SK-N-SH treated with all-trans-retinoic acid at 6 μM for 48 hours (cell line): Measurements from ENCODE around the gene UNC80.

Experiments
- ATAC-seq: fragments of 200-7000 bp; cut with Tn5 transposase; 3 replicates; pipeline ENCODE4 v1.9.1; 2020; ENCODE audit warnings: mild to moderate bottlenecking, moderate library complexity
- ARNTL ChIP-seq: fragments of 450-650 bp; formaldehyde crosslinking; IDR thresholded peaks from 2 replicates; pipeline ENCODE4 v1.5.0; 2020; ENCODE audit warnings: low read depth, mild to moderate bottlenecking, moderate library complexity, borderline replicate concordance
- BACH2 ChIP-seq: fragments of 250-450 bp; sonication (Bioruptor Pico); IDR thresholded peaks from 2 replicates; pipeline ENCODE4 v1.9.0; 2021; ENCODE audit warnings: mild to moderate bottlenecking, borderline replicate concordance
- CREB5 ChIP-seq: fragments of 250-450 bp; sonication (Bioruptor Pico); IDR thresholded peaks from 2 replicates; pipeline ENCODE4 v1.5.1; 2020; ENCODE audit warnings: low read depth, mild to moderate bottlenecking, moderate library complexity
- CSDC2 ChIP-seq: fragments of 250-450 bp; sonication (Bioruptor Pico); IDR thresholded peaks from 2 replicates; pipeline ENCODE4 v1.5.0; 2020; ENCODE audit warnings: mild to moderate bottlenecking, moderate library complexity
- CSRNP3 ChIP-seq: fragments of 250-450 bp; sonication (Bioruptor Pico); IDR thresholded peaks from 2 replicates; pipeline ENCODE4 v1.5.1; 2021; ENCODE audit warnings: mild to moderate bottlenecking, moderate library complexity
- ESRRG ChIP-seq: fragments of 250-450 bp; sonication (Bioruptor Pico); IDR thresholded peaks from 2 replicates; pipeline ENCODE4 v1.6.1; 2021; ENCODE audit warnings: mild to moderate bottlenecking
- GLIS3 ChIP-seq: fragments of 250-450 bp; sonication (Bioruptor Pico); IDR thresholded peaks from 2 replicates; pipeline ENCODE4 v1.5.0; 2020; ENCODE audit warnings: mild to moderate bottlenecking, moderate library complexity
- ISL1 ChIP-seq: fragments of 250-450 bp; sonication (Bioruptor Pico); IDR thresholded peaks from 2 replicates; pipeline ENCODE4 v2.1.2; 2022; ENCODE audit warnings: mild to moderate bottlenecking, moderate library complexity
- OSR1 ChIP-seq: fragments of 250-450 bp; sonication (Bioruptor Pico); IDR thresholded peaks from 2 replicates; pipeline ENCODE4 v1.8.0; 2022; ENCODE audit warnings: moderate library complexity, mild to moderate bottlenecking, inconsistent platforms
- PPARA ChIP-seq: fragments of 250-450 bp; sonication (Bioruptor Pico); IDR thresholded peaks from 2 replicates; pipeline ENCODE4 v1.5.0; 2020; ENCODE audit warnings: mild to moderate bottlenecking, borderline replicate concordance
- RARB ChIP-seq: fragments of 250-450 bp; sonication (Bioruptor Pico); IDR thresholded peaks from 2 replicates; pipeline ENCODE4 v1.8.0; 2021; ENCODE audit warnings: mild to moderate bottlenecking, moderate library complexity
- SNAI2 ChIP-seq: fragments of 250-450 bp; sonication (Bioruptor Pico); IDR thresholded peaks from 2 replicates; pipeline ENCODE4 v1.5.0; 2020; ENCODE audit warnings: mild to moderate bottlenecking, moderate library complexity
- TCF4 ChIP-seq: fragments of 250-450 bp; sonication (Bioruptor Pico); IDR thresholded peaks from 2 replicates; pipeline ENCODE4 v1.8.0; 2021; ENCODE audit warnings: mild to moderate bottlenecking, moderate library complexity, borderline replicate concordance
- TSHZ2 ChIP-seq: fragments of 250-450 bp; sonication (Bioruptor Pico); IDR thresholded peaks from 2 replicates; pipeline ENCODE4 v1.5.0; 2020; ENCODE audit warnings: mild to moderate bottlenecking, moderate library complexity
- ZC3H10 ChIP-seq: fragments of 250-450 bp; sonication (Bioruptor Pico); IDR thresholded peaks from 2 replicates; pipeline ENCODE4 v1.5.1; 2021; ENCODE audit warnings: mild to moderate bottlenecking, moderate library complexity
- ZFP3 ChIP-seq: fragments of 250-450 bp; sonication (Bioruptor Pico); IDR thresholded peaks from 2 replicates; pipeline ENCODE4 v1.5.0; 2020; ENCODE audit warnings: mild to moderate bottlenecking, moderate library complexity
- ZNF565 ChIP-seq: fragments of 450-650 bp; formaldehyde crosslinking; conservative IDR thresholded peaks from 2 replicates; pipeline ENCODE4 v1.5.0; 2020; ENCODE audit warnings: low read depth, mild to moderate bottlenecking, moderate library complexity
- ZNF8 ChIP-seq: fragments of 450-650 bp; formaldehyde crosslinking; IDR thresholded peaks from 2 replicates; pipeline ENCODE4 v1.5.0; 2020; ENCODE audit warnings: mild to moderate bottlenecking, moderate library complexity
- TF ChIP-seq, protein P1 (sequence below): fragments of 250-450 bp; sonication (Bioruptor Pico); IDR thresholded peaks from 2 replicates; pipeline ENCODE4 v1.8.0; 2020; ENCODE audit warnings: mild to moderate bottlenecking, moderate library complexity, borderline replicate concordance
- TF ChIP-seq, protein P2 (sequence below): fragments of 250-450 bp; sonication (Bioruptor Pico); IDR thresholded peaks from 2 replicates; pipeline ENCODE4 v1.8.0; 2021; ENCODE audit warnings: low read depth, mild to moderate bottlenecking, moderate library complexity, borderline replicate concordance

The UNC80 gene

DNA sequence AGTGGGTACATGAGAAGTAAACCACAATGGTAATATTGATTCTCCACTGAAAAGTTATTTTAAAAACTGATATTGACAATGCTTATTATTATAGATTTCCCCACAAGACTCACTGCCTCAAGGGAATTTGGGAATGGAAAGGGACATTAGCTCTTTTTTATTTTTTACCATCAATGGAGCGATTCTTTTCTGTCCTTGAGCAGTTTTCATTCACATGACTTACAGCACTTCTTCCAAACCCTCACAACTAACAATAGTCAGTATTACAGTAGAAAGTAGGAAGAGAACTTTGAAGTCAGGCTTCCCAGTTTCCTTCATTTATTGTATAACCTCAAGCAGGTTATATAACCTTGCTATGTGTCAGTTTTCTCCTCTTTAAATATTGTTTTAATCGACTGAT lies 4.3 kb upstream of the UNC80 start:
- ATAC-seq = no peak
- TF ChIP-seq PPARA (CRISPR knock-in tag) (no peak), ZNF565 (no peak)
- TF ChIP-seq, protein P1, sequence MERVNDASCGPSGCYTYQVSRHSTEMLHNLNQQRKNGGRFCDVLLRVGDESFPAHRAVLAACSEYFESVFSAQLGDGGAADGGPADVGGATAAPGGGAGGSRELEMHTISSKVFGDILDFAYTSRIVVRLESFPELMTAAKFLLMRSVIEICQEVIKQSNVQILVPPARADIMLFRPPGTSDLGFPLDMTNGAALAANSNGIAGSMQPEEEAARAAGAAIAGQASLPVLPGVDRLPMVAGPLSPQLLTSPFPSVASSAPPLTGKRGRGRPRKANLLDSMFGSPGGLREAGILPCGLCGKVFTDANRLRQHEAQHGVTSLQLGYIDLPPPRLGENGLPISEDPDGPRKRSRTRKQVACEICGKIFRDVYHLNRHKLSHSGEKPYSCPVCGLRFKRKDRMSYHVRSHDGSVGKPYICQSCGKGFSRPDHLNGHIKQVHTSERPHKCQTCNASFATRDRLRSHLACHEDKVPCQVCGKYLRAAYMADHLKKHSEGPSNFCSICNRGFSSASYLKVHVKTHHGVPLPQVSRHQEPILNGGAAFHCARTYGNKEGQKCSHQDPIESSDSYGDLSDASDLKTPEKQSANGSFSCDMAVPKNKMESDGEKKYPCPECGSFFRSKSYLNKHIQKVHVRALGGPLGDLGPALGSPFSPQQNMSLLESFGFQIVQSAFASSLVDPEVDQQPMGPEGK = no peak

GRCh38 chr2:209768557-209768956 lies 3.1 kb upstream of the UNC80 start:
- TF ChIP-seq PPARA (CRISPR knock-in tag) (no peak), CSRNP3 (no peak), BACH2 (CRISPR knock-in tag) (no peak), TCF4 (CRISPR knock-in tag) (no peak), ARNTL (CRISPR knock-in tag) (no peak), ZFP3 (CRISPR knock-in tag) (no peak), ZNF565 (no peak), OSR1 (CRISPR knock-in tag) (no peak), CSDC2 (no peak), GLIS3 (CRISPR knock-in tag) (no peak)
- TF ChIP-seq, protein P2, sequence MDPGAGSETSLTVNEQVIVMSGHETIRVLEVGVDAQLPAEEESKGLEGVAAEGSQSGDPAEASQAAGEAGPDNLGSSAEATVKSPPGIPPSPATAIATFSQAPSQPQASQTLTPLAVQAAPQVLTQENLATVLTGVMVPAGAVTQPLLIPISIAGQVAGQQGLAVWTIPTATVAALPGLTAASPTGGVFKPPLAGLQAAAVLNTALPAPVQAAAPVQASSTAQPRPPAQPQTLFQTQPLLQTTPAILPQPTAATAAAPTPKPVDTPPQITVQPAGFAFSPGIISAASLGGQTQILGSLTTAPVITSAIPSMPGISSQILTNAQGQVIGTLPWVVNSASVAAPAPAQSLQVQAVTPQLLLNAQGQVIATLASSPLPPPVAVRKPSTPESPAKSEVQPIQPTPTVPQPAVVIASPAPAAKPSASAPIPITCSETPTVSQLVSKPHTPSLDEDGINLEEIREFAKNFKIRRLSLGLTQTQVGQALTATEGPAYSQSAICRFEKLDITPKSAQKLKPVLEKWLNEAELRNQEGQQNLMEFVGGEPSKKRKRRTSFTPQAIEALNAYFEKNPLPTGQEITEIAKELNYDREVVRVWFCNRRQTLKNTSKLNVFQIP (CRISPR knock-in tag) = no peak
- TF ChIP-seq, protein P1 = no peak
- no peak for ATAC-seq

GRCh38 chr2:209772290-209772685 lies 656 bp downstream of the UNC80 start:
- ATAC-seq = peak; percentile 14; the same call in 2 of the 3 replicates
- no peak for TF ChIP-seq OSR1 (CRISPR knock-in tag)
- no peak for TF ChIP-seq ARNTL (CRISPR knock-in tag)
- no peak for TF ChIP-seq SNAI2 (CRISPR knock-in tag)
- TF ChIP-seq TSHZ2 (CRISPR knock-in tag) = no peak
- TF ChIP-seq GLIS3 (CRISPR knock-in tag) = no peak
- no peak for TF ChIP-seq ZFP3 (CRISPR knock-in tag)
- no peak for TF ChIP-seq TCF4 (CRISPR knock-in tag)

DNA sequence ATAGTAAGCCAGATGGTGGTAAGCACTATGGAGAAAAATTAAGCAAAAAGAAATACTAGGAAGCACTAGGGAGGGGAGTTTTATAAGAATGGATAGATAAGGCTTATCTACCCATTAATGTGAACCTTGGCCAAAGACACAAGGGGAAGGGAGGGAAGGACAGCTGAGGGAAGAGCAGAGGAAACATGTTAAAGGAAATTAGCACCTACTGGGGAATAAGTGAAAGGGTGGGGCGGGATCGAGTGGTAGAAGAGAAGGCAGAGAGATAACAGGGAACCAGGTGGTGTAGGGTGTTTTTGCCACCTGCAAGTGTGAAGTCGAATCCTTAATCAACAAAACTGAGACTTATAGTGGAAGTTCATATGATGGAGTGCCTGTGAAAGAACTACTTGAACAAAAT lies 1.7 kb downstream of the UNC80 start:
- ATAC-seq = no peak
- TF ChIP-seq ESRRG (CRISPR knock-in tag) (no peak), GLIS3 (CRISPR knock-in tag) (no peak), ZNF8 (CRISPR knock-in tag) (no peak), OSR1 (CRISPR knock-in tag) (no peak), ZC3H10 (no peak), CSDC2 (no peak), RARB (CRISPR knock-in tag) (no peak), ISL1 (CRISPR knock-in tag) (no peak), ZNF565 (no peak), TCF4 (CRISPR knock-in tag) (no peak), CREB5 (no peak), CSRNP3 (no peak)
- TF ChIP-seq, protein P2 (CRISPR knock-in tag) = no peak
